ENCODE results near the gene DDA1.
"Not testable (repeated sequence)": the region's sequence is repeated elsewhere in the genome, so short reads cannot be mapped to it uniquely, and the experiment has no call there.

The DDA1 gene

GRCh38 chr19:17346109-17346671, 36.8 kb downstream of the DDA1 start:
- peak; percentile 55 to 70 (median 66) for DNase-seq (ENCODE audit: low read depth in 3 of 3)

GRCh38 chr19:17347361-17347760, 38.0 kb downstream of the DDA1 start:
- no peak for DNase-seq (ENCODE audit: low read depth in 3 of 3)

- no peak for DNase-seq (ENCODE audit: low read depth in 3 of 3)
Measured at GRCh38 chr19:17347877-17348276, 38.5 kb downstream of the DDA1 start.

- DNase-seq (ENCODE audit: low read depth in 3 of 3), result no peak
Measured at GRCh38 chr19:17348700-17349099, 39.3 kb downstream of the DDA1 start.

- no peak for DNase-seq (ENCODE audit: low read depth in 3 of 3)
Measured at GRCh38 chr19:17351815-17352435, 42.6 kb downstream of the DDA1 start.

GRCh38 chr19:17352608-17353280, 43.4 kb downstream of the DDA1 start:
- DNase-seq (ENCODE audit: low read depth in 3 of 3), result no peak

GRCh38 chr19:17353386-17353785, 44.0 kb downstream of the DDA1 start:
- DNase-seq (ENCODE audit: low read depth in 3 of 3), result no peak

GRCh38 chr19:17357078-17357666, 47.8 kb downstream of the DDA1 start:
- DNase-seq (ENCODE audit: low read depth in 3 of 3), result no peak

GRCh38 chr19:17357724-17358123, 48.4 kb downstream of the DDA1 start:
- no peak for DNase-seq (ENCODE audit: low read depth in 3 of 3)

- no peak for DNase-seq (ENCODE audit: low read depth in 3 of 3)
Measured at GRCh38 chr19:17358395-17358794, 49.0 kb downstream of the DDA1 start.

GRCh38 chr19:17359905-17360800, 50.8 kb downstream of the DDA1 start:
- DNase-seq (ENCODE audit: low read depth in 3 of 3), result no peak

- not testable (repeated sequence) for DNase-seq (ENCODE audit: low read depth in 3 of 3)
Measured at GRCh38 chr19:17363852-17364605, 54.7 kb downstream of the DDA1 start.

GRCh38 chr19:17365361-17365760, 56.0 kb downstream of the DDA1 start:
- DNase-seq (ENCODE audit: low read depth in 3 of 3), result no peak

GRCh38 chr19:17370026-17370587, 60.7 kb downstream of the DDA1 start:
- DNase-seq (ENCODE audit: low read depth in 3 of 3), result no peak

Measured in stimulated activated CD4-positive, alpha-beta T cell treated with anti-CD3 and anti-CD28 coated beads, TNF-alpha, amount 100 ng/mL, for 4 hours (primary cell).